ENCODE results near the gene JMJD4. TPM values are rescaled to one million over a fixed set of nuclear protein-coding genes. Genes with fewer than 3 reads are reported as not detected.

JMJD4 gene
- total and polyA plus RNA-seq, 2 donors (not counting 3 experiments of a cell fraction or from before 2014, with no cell fraction given) = 17.3 to 31.2 TPM

DNA sequence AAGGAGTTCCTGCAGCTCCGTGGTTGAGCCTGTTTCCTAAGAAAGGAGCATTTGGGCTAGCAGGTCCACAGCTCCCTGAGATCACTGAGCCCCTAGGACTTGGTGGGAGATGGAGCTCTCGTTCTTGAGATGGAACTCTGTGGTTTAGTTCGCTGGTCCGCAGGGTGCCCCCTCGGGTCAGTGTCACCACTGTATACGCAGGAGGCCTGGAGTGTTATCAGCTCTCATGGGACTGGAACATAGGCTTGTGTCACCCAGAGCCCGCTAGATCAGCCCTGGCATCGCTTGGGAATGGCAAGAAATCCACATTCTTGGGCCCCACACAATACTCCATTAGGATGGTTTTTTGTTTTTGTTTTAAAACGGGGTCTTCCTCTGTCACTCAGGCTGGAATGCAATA lies 3.7 kb upstream of the JMJD4 start:
- ChIA-PET CTCF (interaction anchor here (1.3 kb wide), 1 partner anchor 8 kb away, joined by 3 read pairs; no protein-coding TSS in a partner anchor), POLR2A (no interaction called here)
- Histone ChIP-seq H3K4me3 (replicated peaks in 1 of 3; ENCODE audit: insufficient read depth in 1 of 3, low read depth in 1 of 3, low read length in 3 of 3) (no peak overlapping the region), H3K4me2 (ENCODE audit: insufficient read depth, low read length) (no peak overlapping the region), H3K9me3 (replicated peaks; ENCODE audit: control insufficient read depth, insufficient read depth, low read length) (no peaks in the 10 kb centered on the region), H3K79me2 (ENCODE audit: control insufficient read depth, insufficient read depth, low read length) (peaks cover 74% of the 10 kb centered on the region), H3K36me3 (ENCODE audit: control insufficient read depth in 2 of 2, extremely low read depth in 1 of 2, insufficient read depth in 2 of 2, low read length in 2 of 2) (peaks cover 0 to 3% of the 10 kb centered on the region in 2 experiments), H3K27ac (ENCODE audit: insufficient read depth, low read depth, low read length) (no peak overlapping the region), H3K4me1 (ENCODE audit: control insufficient read depth, extremely low read depth, insufficient read depth, low read length) (peaks cover 12% of the 10 kb centered on the region), H4K20me1 (replicated peaks; ENCODE audit: control insufficient read depth, extremely low read depth, insufficient read depth, low read length) (no peaks in the 10 kb centered on the region), H3K27me3 (ENCODE audit: control insufficient read depth in 2 of 2, insufficient read depth in 2 of 2, low read length in 2 of 2) (no peaks in the 10 kb centered on the region), H3K9ac (replicated peaks; ENCODE audit: extremely low read depth, insufficient read depth, low read length) (no peak overlapping the region), H2AFZ (ENCODE audit: low read depth, low read length) (no peak overlapping the region), H3K9me1 (replicated peaks; ENCODE audit: control insufficient read depth, extremely low read depth, insufficient read depth, low read length) (no peaks in the 10 kb centered on the region)
- DNase-seq (ENCODE audit: low read depth, low spot score) = no peak
- dilution Hi-C loops (cut with MboI; ENCODE audit: extremely low pct_ligation_motif_present, low sequenced_read_pairs) (no loop called here), intact Hi-C loops (cut with micrococcal nuclease) (loop anchor here (10.0 kb wide), 1 partner anchor 346 kb away; the partner anchor contains the start of gene ARF1)
- TF ChIP-seq MAX (IDR thresholded peaks at IDR 0.05; ENCODE audit: insufficient read depth, insufficient read length) = no peak
- no peak for TF ChIP-seq GATA2 (IDR thresholded peaks at IDR 0.05; ENCODE audit: insufficient read depth, insufficient read length, low read depth, low read length)
- no peak for TF ChIP-seq EZH2 (IDR thresholded peaks at IDR 0.05; ENCODE audit: borderline replicate concordance, low read depth, low read length, severe bottlenecking)
- no peak for TF ChIP-seq FOS (IDR thresholded peaks at IDR 0.05; ENCODE audit: borderline replicate concordance, insufficient read depth, low read length)
- no peak for TF ChIP-seq POLR2A (IDR thresholded peaks at IDR 0.05; ENCODE audit: low read depth, low read length)
- no peak for TF ChIP-seq POLR2AphosphoS5 (IDR thresholded peaks at IDR 0.05; ENCODE audit: insufficient read depth, low read depth, low read length)
- TF ChIP-seq MYC (IDR thresholded peaks at IDR 0.05; ENCODE audit: low read depth, low read length) = no peak
- TF ChIP-seq CTCF (IDR thresholded peaks at IDR 0.05; ENCODE audit: extremely low read depth in 1 of 2, insufficient read depth in 1 of 2, low read depth in 1 of 2, low read length in 2 of 2) = no peak
- no peak for TF ChIP-seq JUN (IDR thresholded peaks at IDR 0.05; ENCODE audit: borderline replicate concordance, insufficient read depth, insufficient read length, low read depth)
- BruUV-seq (replicated peaks) = no TSS peak
- FAIRE-seq = no peak

Data from endothelial cell of umbilical vein (primary cell).